Uterus (tissue), 4 donors: ENCODE results near the gene FPGS. TPM values are rescaled to one million over a fixed set of nuclear protein-coding genes. Genes with fewer than 3 reads are reported as not detected.

Experiments
- DNase-seq, 2 donors: peaks; one replicate each; pipeline ENCODE4 v3.0.0-alpha.2; 2019 to 2020
- H3K27ac ChIP-seq, 2 donors: fragments of 200-600 bp; sonication (generic); 1 replicate in 1 of 2; 2 replicates in 1 of 2; pipeline ENCODE4 v1.5.1; 2016 to 2018
- H3K27me3 ChIP-seq, 2 donors: fragments of 200-600 bp; sonication (generic); one replicate each; pipeline ENCODE4 v1.5.1; 2018 to 2019; ENCODE audit warnings: control low read depth in 1 of 2
- H3K36me3 ChIP-seq, 2 donors: fragments of 200-600 bp; sonication (generic); one replicate each; pipeline ENCODE4 v1.5.1; 2019; ENCODE audit warnings: control low read depth in 1 of 2
- H3K4me1 ChIP-seq, 2 donors: fragments of 200-600 bp; sonication (generic); one replicate each; pipeline ENCODE4 v1.5.1; 2018 to 2019; ENCODE audit warnings: control low read depth in 1 of 2
- H3K4me3 ChIP-seq, 2 donors: fragments of 200-600 bp; sonication (generic); 1 replicate in 1 of 2; 2 replicates in 1 of 2; pipeline ENCODE4 v1.5.1; 2018 to 2019; ENCODE audit warnings: mild to moderate bottlenecking in 1 of 2
- H3K9me3 ChIP-seq, 2 donors: fragments of 200-600 bp; sonication (generic); one replicate each; pipeline ENCODE4 v1.5.1; 2019; ENCODE audit warnings: control low read depth in 1 of 2
- POLR2A ChIP-seq, 2 donors: fragments of 450-650 bp; IDR thresholded peaks; one replicate each; pipeline ENCODE4 v1.6.1; 2016; ENCODE audit warnings: antibody characterized with exemption in 2 of 2, mild to moderate bottlenecking in 1 of 2, moderate library complexity in 1 of 2
- intact Hi-C: fragments of 100-400 bp; cut with DNase I; formaldehyde crosslinking; loops from one replicate; pipeline ENCODE4 v1.15.1; 2023; ENCODE audit warnings: low total_unique reads
- total RNA-seq, 4 donors: library from RNA; depleted of rRNA in 3 of 4; stranded (reverse); fragments of >200 nt in 3 of 4; gene quantifications; one replicate each; pipeline versions ENCODE4 v1.1.0 to v1.2.4, GENCODE V29; 2014 to 2023
- TF ChIP-seq, protein P1 (sequence below), 4 experiments: fragments of 200-600 bp in 2 of 4; fragments of 450-650 bp in 2 of 4; sonication (generic) in 2 of 4; IDR thresholded peaks; one replicate each; pipeline ENCODE4 v1.5.1; 2016 to 2019; ENCODE audit warnings: antibody characterized with exemption in 4 of 4, mild to moderate bottlenecking in 2 of 4, moderate library complexity in 1 of 4
- donor health status: DM: yes; HTN: yes; CAD: no.

The FPGS gene
- total RNA-seq, 4 donors from 2014 or later, result 11.5 to 128 (median 46.6) TPM

DNA sequence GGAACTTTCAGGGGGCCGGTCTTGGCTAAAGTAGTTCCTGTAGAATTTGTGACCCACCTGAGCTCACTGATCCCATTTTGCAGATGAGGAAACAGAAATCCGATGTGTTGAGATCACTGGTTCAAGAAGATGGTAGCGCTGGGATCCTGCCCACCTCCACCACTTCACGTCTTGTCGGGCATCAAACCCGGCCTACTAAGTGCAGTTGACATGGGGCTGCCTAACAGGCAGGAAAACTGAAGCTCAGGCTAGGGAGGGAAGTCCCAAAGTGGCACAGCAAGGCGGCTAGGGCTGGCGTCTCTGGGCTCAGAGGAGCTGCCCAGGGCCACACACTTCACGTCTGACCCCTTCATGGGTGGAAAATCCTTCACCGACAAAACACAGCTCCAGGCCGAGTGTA, 52.3 kb downstream of the FPGS start:
- H3K27me3 ChIP-seq, result no peaks in the 10 kb centered on the region
- intact Hi-C loops, result no loop called here
- DNase-seq, result no peak
- H3K9me3 ChIP-seq, result no peaks in the 10 kb centered on the region
- peak overlapping the region; percentile 64 to 67 for H3K4me3 ChIP-seq
- H3K4me1 ChIP-seq, result peaks cover 0 to 9% of the 10 kb centered on the region in 2 donors
- TF ChIP-seq, protein P1, sequence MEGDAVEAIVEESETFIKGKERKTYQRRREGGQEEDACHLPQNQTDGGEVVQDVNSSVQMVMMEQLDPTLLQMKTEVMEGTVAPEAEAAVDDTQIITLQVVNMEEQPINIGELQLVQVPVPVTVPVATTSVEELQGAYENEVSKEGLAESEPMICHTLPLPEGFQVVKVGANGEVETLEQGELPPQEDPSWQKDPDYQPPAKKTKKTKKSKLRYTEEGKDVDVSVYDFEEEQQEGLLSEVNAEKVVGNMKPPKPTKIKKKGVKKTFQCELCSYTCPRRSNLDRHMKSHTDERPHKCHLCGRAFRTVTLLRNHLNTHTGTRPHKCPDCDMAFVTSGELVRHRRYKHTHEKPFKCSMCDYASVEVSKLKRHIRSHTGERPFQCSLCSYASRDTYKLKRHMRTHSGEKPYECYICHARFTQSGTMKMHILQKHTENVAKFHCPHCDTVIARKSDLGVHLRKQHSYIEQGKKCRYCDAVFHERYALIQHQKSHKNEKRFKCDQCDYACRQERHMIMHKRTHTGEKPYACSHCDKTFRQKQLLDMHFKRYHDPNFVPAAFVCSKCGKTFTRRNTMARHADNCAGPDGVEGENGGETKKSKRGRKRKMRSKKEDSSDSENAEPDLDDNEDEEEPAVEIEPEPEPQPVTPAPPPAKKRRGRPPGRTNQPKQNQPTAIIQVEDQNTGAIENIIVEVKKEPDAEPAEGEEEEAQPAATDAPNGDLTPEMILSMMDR (IDR thresholded peaks at IDR 0.05), result no peak
- TF ChIP-seq POLR2A (IDR thresholded peaks at IDR 0.05), result no peak
- no peaks in the 10 kb centered on the region for H3K36me3 ChIP-seq
- peak overlapping the region; percentile 82 to 89 for H3K27ac ChIP-seq

DNA sequence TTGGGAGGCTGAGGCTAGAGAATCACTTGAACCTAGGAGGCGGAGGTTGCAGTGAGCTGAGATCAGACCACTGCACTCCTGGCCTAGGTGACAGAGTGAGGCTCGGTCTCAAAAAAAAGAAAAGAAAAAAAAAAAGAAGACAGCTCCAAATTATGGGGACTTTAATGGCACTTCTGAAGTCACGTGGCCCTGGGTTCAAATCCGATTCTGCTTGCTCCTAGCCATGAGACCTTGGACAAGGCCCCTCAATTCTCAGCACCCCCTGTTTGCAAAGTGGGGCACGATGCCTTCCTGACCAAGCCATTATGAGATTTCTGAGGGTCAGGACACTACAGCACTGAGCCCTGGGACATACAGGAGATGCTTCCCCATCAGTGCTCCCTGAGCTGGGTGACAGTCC, 52.8 kb downstream of the FPGS start:
- Histone ChIP-seq H3K9me3 (no peaks in the 10 kb centered on the region), H3K27me3 (no peaks in the 10 kb centered on the region), H3K4me3 (no peak overlapping the region), H3K4me1 (peaks cover 0 to 9% of the 10 kb centered on the region in 2 donors), H3K36me3 (no peaks in the 10 kb centered on the region), H3K27ac (peak overlapping the region; percentile 82 to 89)
- intact Hi-C loops, result no loop called here
- TF ChIP-seq, protein P1 (IDR thresholded peaks at IDR 0.05), result no peak
- no peak for TF ChIP-seq POLR2A (IDR thresholded peaks at IDR 0.05)
- no peak for DNase-seq

DNA sequence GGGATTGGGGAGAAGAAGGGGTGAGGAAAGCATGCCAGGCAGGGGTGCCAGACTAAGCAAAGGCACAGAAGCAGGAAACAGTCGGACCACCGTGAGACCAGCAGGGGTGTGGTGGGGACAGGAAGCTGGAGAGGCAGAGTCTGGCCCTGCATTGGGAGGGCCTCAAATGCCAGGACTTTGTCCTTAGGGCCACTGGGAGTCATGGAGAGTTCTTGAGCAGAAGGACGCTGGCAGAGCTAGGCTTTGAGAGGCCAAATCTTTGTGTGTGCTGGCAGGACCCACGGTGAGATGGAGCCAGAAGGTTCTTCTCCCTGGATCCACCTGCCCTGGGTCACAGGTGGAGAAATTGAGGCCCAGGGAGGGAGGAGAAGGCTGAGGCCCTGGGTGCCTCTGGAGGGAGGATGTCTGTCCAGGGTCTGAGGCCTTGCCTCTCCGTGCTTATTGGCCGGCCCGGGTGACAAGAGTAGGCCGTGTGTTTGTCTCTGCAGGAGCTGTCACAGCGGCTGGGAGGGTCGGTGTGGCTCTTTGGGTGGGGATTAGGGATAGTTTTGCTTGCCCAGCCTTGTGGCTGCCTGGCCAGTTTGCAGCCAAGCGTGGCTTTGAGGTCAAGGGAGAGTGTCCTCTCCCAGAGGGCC, 53.5 kb downstream of the FPGS start:
- TF ChIP-seq POLR2A (IDR thresholded peaks at IDR 0.05), result no peak
- TF ChIP-seq, protein P1 (IDR thresholded peaks at IDR 0.05), result no peak
- intact Hi-C loops, result no loop called here
- Histone ChIP-seq H3K27ac (peak overlapping the region in 1 of 2 donors; percentile 89), H3K27me3 (no peaks in the 10 kb centered on the region), H3K4me1 (peaks cover 0 to 9% of the 10 kb centered on the region in 2 donors), H3K4me3 (no peak overlapping the region), H3K9me3 (no peaks in the 10 kb centered on the region), H3K36me3 (no peaks in the 10 kb centered on the region)
- DNase-seq, result no peak

DNA sequence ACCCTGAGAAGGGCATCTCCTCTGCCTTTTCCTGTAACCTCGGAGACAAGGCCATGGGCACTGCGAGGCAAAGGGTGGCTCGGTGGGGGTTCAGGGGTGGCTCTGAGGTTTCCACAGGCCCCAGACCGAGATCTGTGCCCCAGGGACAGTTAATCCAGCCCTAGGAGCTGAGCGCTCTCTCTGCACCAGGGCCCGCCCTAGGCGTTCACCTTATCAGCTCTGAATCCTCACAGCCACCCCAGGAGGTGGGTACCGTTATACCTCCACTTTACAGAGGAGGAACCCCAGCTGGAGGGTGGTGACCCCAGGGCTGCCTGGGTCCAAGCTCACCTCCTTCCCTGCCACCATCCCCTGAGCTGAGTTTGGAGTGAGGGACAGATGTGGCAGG, 54.0 kb downstream of the FPGS start:
- Histone ChIP-seq H3K4me1 (peaks cover 0 to 9% of the 10 kb centered on the region in 2 donors), H3K27ac (peak overlapping the region in 1 of 2 donors; percentile 89), H3K36me3 (no peaks in the 10 kb centered on the region), H3K4me3 (no peak overlapping the region), H3K9me3 (no peaks in the 10 kb centered on the region), H3K27me3 (no peaks in the 10 kb centered on the region)
- no peak for TF ChIP-seq POLR2A (IDR thresholded peaks at IDR 0.05)
- TF ChIP-seq, protein P1 (IDR thresholded peaks at IDR 0.05), result no peak
- intact Hi-C loops, result no loop called here
- DNase-seq, result no peak

DNA sequence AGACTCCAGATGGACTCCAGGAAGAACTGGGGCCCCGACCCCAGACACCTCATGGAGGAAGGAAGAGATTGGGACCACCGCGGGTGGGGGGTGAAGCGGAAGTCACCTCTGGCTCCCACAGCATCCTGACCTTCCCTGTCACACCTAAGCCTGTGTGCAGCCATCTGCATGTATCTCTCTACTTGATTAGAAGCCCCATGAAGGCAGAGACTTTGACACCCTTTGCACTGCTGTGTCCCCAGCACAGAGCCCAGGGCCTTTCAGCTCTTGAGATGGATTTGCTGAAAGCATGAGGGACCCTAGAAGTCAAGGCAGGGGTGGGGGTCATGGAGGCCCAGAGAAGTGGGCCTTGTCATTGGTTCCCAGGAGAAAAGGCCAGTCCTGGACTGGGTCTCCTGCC, 54.6 kb downstream of the FPGS start:
- Histone ChIP-seq H3K4me3 (no peak overlapping the region), H3K4me1 (peaks cover 0 to 9% of the 10 kb centered on the region in 2 donors), H3K9me3 (no peaks in the 10 kb centered on the region), H3K27me3 (no peaks in the 10 kb centered on the region), H3K27ac (peak overlapping the region in 1 of 2 donors; percentile 18), H3K36me3 (no peaks in the 10 kb centered on the region)
- intact Hi-C loops, result no loop called here
- DNase-seq, result no peak
- TF ChIP-seq, protein P1 (IDR thresholded peaks at IDR 0.05), result no peak
- no peak for TF ChIP-seq POLR2A (IDR thresholded peaks at IDR 0.05)
